ENCODE data around the gene PTPN13.

PTPN13 gene

GRCh38 chr4:86593688-86594558, at the start of gene PTPN13:
Gene PTPN13 (plus strand): TSS chr4:86594315. CDS start chr4:86635257, 40,942 bp downstream.
- Mint-ChIP-seq H3K4me1 (ENCODE audit: low read depth) (peaks cover 18% of the 10 kb centered on the region), H3K36me3 (no peaks in the 10 kb centered on the region), H3K27ac (no peak within 1 kb of the TSS), H3K4me3 (peak within 1 kb of the TSS; percentile 79), H3K27me3 (peaks cover 31% of the 10 kb centered on the region), H3K9me3 (ENCODE audit: low read depth) (no peaks in the 10 kb centered on the region)

- H3K9me3 Mint-ChIP-seq (ENCODE audit: low read depth) = no peaks in the 10 kb centered on the region
- H3K36me3 Mint-ChIP-seq = no peaks in the 10 kb centered on the region
- no peak overlapping the region for H3K27ac Mint-ChIP-seq
- no peak overlapping the region for H3K4me3 Mint-ChIP-seq
- no peaks in the 10 kb centered on the region for H3K4me1 Mint-ChIP-seq (ENCODE audit: low read depth)
- H3K27me3 Mint-ChIP-seq = no peaks in the 10 kb centered on the region
These were observed 47.0 kb upstream of the PTPN13 start for GRCh38 chr4:86547140-86547539.

GRCh38 chr4:86549163-86549788, 44.8 kb upstream of the PTPN13 start:
- H3K36me3 Mint-ChIP-seq = no peaks in the 10 kb centered on the region
- H3K27ac Mint-ChIP-seq = no peak overlapping the region
- H3K4me1 Mint-ChIP-seq (ENCODE audit: low read depth) = no peaks in the 10 kb centered on the region
- no peaks in the 10 kb centered on the region for H3K9me3 Mint-ChIP-seq (ENCODE audit: low read depth)
- H3K4me3 Mint-ChIP-seq = no peak overlapping the region
- H3K27me3 Mint-ChIP-seq = no peaks in the 10 kb centered on the region

- no peak overlapping the region for H3K4me3 Mint-ChIP-seq
These were observed 42.7 kb upstream of the PTPN13 start for GRCh38 chr4:86551387-86551786.

GRCh38 chr4:86554646-86555045, 39.5 kb upstream of the PTPN13 start:
- H3K4me1 Mint-ChIP-seq (ENCODE audit: low read depth) = peaks cover 2% of the 10 kb centered on the region
- H3K4me3 Mint-ChIP-seq = no peak overlapping the region
- no peak overlapping the region for H3K27ac Mint-ChIP-seq
- H3K36me3 Mint-ChIP-seq = no peaks in the 10 kb centered on the region
- H3K27me3 Mint-ChIP-seq = no peaks in the 10 kb centered on the region
- H3K9me3 Mint-ChIP-seq (ENCODE audit: low read depth) = no peaks in the 10 kb centered on the region

More at GRCh38 chr4:86551387-86551786, 42.7 kb upstream of the PTPN13 start:
- H3K9me3 Mint-ChIP-seq (ENCODE audit: low read depth) = no peaks in the 10 kb centered on the region
- no peaks in the 10 kb centered on the region for H3K4me1 Mint-ChIP-seq (ENCODE audit: low read depth)
- H3K36me3 Mint-ChIP-seq = no peaks in the 10 kb centered on the region
- no peak overlapping the region for H3K27ac Mint-ChIP-seq
- H3K27me3 Mint-ChIP-seq = no peaks in the 10 kb centered on the region

GRCh38 chr4:86556791-86557415, 37.2 kb upstream of the PTPN13 start:
- no peaks in the 10 kb centered on the region for H3K27me3 Mint-ChIP-seq
- H3K9me3 Mint-ChIP-seq (ENCODE audit: low read depth) = no peaks in the 10 kb centered on the region
- no peaks in the 10 kb centered on the region for H3K36me3 Mint-ChIP-seq
- no peak overlapping the region for H3K4me3 Mint-ChIP-seq
- no peak overlapping the region for H3K27ac Mint-ChIP-seq
- H3K4me1 Mint-ChIP-seq (ENCODE audit: low read depth) = peaks cover 2% of the 10 kb centered on the region

- no peaks in the 10 kb centered on the region for H3K9me3 Mint-ChIP-seq (ENCODE audit: low read depth)
- H3K27ac Mint-ChIP-seq = no peak overlapping the region
- H3K36me3 Mint-ChIP-seq = no peaks in the 10 kb centered on the region
- H3K4me3 Mint-ChIP-seq = no peak overlapping the region
- H3K27me3 Mint-ChIP-seq = no peaks in the 10 kb centered on the region
- H3K4me1 Mint-ChIP-seq (ENCODE audit: low read depth) = peaks cover 2% of the 10 kb centered on the region
These were observed 36.6 kb upstream of the PTPN13 start for GRCh38 chr4:86557526-86557925.

GRCh38 chr4:86558258-86558657, 35.9 kb upstream of the PTPN13 start:
- H3K36me3 Mint-ChIP-seq = no peaks in the 10 kb centered on the region
- H3K9me3 Mint-ChIP-seq (ENCODE audit: low read depth) = no peaks in the 10 kb centered on the region
- H3K27me3 Mint-ChIP-seq = no peaks in the 10 kb centered on the region
- H3K4me1 Mint-ChIP-seq (ENCODE audit: low read depth) = peaks cover 2% of the 10 kb centered on the region
- no peak overlapping the region for H3K27ac Mint-ChIP-seq
- H3K4me3 Mint-ChIP-seq = no peak overlapping the region

- Mint-ChIP-seq H3K4me3 (no peak overlapping the region), H3K36me3 (no peaks in the 10 kb centered on the region), H3K27me3 (no peaks in the 10 kb centered on the region)
These were observed 35.3 kb upstream of the PTPN13 start for GRCh38 chr4:86558797-86559196.

GRCh38 chr4:86560447-86560846, 33.7 kb upstream of the PTPN13 start:
- Mint-ChIP-seq H3K4me1 (ENCODE audit: low read depth) (peaks cover 2% of the 10 kb centered on the region), H3K27ac (no peak overlapping the region), H3K27me3 (no peaks in the 10 kb centered on the region), H3K36me3 (no peaks in the 10 kb centered on the region), H3K9me3 (ENCODE audit: low read depth) (no peaks in the 10 kb centered on the region), H3K4me3 (no peak overlapping the region)

More at GRCh38 chr4:86558797-86559196, 35.3 kb upstream of the PTPN13 start:
- no peaks in the 10 kb centered on the region for H3K9me3 Mint-ChIP-seq (ENCODE audit: low read depth)
- H3K4me1 Mint-ChIP-seq (ENCODE audit: low read depth) = peaks cover 2% of the 10 kb centered on the region
- H3K27ac Mint-ChIP-seq = no peak overlapping the region

- H3K4me1 Mint-ChIP-seq (ENCODE audit: low read depth) = peaks cover 2% of the 10 kb centered on the region
- no peak overlapping the region for H3K27ac Mint-ChIP-seq
- H3K36me3 Mint-ChIP-seq = no peaks in the 10 kb centered on the region
- H3K27me3 Mint-ChIP-seq = no peaks in the 10 kb centered on the region
- no peak overlapping the region for H3K4me3 Mint-ChIP-seq
- no peaks in the 10 kb centered on the region for H3K9me3 Mint-ChIP-seq (ENCODE audit: low read depth)
These were observed 32.9 kb upstream of the PTPN13 start for GRCh38 chr4:86561256-86561655.

GRCh38 chr4:86563416-86563815, 30.7 kb upstream of the PTPN13 start:
- no peaks in the 10 kb centered on the region for H3K36me3 Mint-ChIP-seq
- no peaks in the 10 kb centered on the region for H3K9me3 Mint-ChIP-seq (ENCODE audit: low read depth)
- no peak overlapping the region for H3K27ac Mint-ChIP-seq
- no peaks in the 10 kb centered on the region for H3K27me3 Mint-ChIP-seq
- no peak overlapping the region for H3K4me3 Mint-ChIP-seq
- no peaks in the 10 kb centered on the region for H3K4me1 Mint-ChIP-seq (ENCODE audit: low read depth)

- no peak overlapping the region for H3K4me3 Mint-ChIP-seq
- H3K27me3 Mint-ChIP-seq = no peaks in the 10 kb centered on the region
- no peaks in the 10 kb centered on the region for H3K36me3 Mint-ChIP-seq
- H3K9me3 Mint-ChIP-seq (ENCODE audit: low read depth) = no peaks in the 10 kb centered on the region
- no peaks in the 10 kb centered on the region for H3K4me1 Mint-ChIP-seq (ENCODE audit: low read depth)
- no peak overlapping the region for H3K27ac Mint-ChIP-seq
These were observed 29.3 kb upstream of the PTPN13 start for GRCh38 chr4:86564795-86565194.

GRCh38 chr4:86565651-86566050, 28.5 kb upstream of the PTPN13 start:
- no peaks in the 10 kb centered on the region for H3K9me3 Mint-ChIP-seq (ENCODE audit: low read depth)
- H3K36me3 Mint-ChIP-seq = no peaks in the 10 kb centered on the region
- H3K27me3 Mint-ChIP-seq = no peaks in the 10 kb centered on the region
- no peak overlapping the region for H3K4me3 Mint-ChIP-seq
- H3K27ac Mint-ChIP-seq = no peak overlapping the region
- no peaks in the 10 kb centered on the region for H3K4me1 Mint-ChIP-seq (ENCODE audit: low read depth)
